HG03469 (cell line): ENCODE results near the gene MICAL2.

Source experiments
- ATAC-seq: cut with Tn5 transposase; IDR thresholded peaks from one replicate; pipeline ENCODE4 v1.9.1; 2021; ENCODE audit warnings: mild to moderate bottlenecking, moderate library complexity, moderate number of reproducible peaks; ENCODE audit not compliant: unreplicated experiment

Gene MICAL2

DNA sequence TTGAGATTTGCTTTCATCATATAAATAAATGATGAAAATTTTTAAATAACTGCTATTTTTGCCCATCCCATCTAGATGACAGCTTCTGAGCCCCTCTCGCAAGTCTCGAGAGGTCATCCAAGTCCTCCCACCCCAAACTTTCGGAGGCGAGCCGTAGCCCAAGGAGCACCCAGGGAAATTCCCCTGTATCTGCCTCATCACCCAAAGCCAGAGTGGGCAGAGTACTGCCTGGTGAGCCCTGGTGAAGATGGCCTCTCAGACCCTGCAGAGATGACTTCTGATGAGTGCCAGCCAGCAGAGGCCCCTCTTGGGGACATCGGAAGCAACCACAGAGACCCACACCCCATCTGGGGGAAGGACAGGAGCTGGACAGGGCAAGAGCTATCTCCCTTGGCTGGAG lies 183.1 kb downstream of the MICAL2 start:
- no peak for ATAC-seq

DNA sequence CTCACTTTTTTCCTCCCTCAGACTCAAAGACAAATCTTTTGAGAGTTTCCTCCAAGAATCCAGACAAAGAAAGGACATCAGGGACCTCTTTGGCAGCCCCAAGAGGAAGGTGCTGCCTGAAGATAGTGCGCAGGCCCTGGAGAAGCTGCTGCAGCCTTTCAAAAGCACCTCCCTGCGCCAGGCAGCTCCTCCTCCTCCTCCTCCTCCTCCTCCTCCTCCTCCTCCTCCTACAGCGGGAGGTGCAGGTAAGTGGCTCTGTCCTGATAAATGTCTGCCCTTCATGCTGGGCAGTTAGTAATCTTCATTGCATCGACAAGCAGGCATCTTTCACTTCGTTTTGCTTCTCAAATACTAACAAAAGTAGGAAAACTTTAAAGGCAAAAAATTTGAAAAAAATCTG lies 184.2 kb downstream of the MICAL2 start:
- no peak for ATAC-seq

DNA sequence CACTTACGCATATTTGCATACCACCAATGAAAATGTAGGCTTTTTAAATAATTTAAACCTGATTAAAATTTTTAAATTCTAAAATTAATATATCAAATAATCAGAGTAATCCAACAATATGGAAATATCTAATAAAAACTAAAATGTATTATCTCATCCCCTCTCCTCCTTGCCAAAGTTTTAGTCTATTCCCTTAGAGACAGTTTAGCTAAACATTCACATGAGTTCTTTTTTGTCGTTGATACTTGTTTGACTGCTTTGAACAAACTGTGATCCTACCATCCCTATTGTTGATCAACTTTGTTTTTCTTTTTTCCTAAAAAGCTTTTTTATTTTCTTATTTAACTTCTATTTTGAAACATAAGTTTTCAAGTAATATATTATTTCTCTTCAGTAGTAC lies 185.6 kb downstream of the MICAL2 start:
- no peak for ATAC-seq

DNA sequence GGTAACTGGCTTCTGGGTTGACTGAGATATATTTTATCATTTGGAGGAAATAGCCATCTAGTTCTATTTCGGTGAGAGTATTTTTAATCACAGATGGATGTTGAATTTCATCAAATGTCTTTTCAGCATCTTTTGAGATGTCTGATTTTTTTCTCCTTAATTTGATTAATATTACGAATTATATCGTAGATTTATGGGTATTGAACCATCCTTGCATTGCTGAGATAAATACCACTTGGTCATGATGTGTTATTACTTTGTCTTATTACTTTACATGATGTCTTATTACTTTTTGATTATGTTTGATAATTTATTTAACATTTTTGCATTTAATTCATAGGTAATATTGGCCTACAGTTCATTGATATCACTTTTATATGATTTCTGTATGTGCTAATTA lies 188.2 kb downstream of the MICAL2 start:
- ATAC-seq, result no peak

DNA sequence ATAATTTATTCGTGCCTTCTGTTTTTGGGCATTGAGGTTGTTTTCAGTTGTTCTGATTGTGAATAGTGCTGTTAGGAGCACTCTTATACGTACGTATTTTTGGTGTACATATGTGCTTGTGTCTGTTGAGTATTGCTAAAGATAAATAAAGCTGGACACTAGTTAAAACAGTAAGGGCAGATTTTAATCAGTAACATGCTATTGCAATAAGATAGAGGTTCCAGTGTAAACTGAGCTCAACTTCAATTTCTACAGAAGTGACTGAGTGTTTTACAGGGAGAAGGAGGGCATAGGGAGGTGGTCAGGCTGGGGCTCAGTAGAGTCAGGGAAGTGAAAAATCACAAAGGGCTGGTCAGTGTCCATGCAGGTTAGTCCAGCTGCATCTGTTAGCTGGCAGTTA lies 191.0 kb downstream of the MICAL2 start:
- ATAC-seq, result no peak

DNA sequence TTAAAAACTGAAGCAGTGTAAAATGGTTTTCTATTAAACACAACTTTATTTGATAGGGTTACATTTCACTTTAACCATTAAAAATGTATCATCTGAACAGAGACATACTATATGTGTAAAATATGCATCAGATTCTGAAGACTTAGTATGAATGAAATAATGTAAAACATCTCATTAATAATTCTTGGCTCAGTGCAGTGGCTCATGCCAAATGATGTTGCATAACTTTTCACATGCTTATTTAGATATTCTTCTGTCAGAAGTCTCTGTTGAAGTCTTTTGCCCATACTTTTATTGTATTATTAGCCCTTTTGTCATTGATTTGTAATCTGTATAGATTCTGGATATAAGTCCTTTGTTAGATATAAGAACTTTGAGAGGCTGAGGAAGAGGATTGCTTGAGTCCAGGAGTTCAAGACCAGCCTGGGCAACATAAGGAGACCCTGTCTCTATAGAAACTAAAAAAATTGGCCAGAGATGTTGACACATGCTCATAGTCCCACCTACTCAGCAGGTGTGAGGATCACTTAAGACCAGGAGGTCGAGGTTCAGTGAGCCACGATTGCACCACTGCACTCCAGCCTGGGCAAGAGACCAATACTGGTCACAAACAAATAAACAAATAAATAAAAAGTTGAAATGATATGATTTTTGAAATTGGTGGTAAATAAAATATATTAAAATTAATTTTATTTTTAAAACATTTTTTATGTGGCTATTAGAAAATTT lies 193.2 kb downstream of the MICAL2 start:
- ATAC-seq, result no peak

DNA sequence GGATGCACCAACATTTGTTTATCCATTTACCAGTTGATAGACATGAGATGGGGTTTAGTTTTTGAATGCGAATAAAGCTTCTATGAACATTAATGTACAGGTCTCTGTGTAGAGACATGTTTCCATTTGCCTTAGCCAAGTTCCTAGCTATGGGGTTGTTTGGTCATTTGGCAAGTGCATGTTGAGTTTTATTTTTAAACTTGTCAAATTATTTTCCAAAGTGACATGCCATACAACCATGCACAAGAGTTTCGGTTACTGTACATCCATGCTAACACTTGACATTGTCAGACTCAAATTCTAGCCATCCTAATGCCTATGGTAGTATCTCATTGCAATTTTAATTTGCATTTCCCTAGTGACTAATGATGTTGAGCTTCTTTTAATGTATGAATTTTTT lies 196.4 kb downstream of the MICAL2 start:
- ATAC-seq, result no peak

DNA sequence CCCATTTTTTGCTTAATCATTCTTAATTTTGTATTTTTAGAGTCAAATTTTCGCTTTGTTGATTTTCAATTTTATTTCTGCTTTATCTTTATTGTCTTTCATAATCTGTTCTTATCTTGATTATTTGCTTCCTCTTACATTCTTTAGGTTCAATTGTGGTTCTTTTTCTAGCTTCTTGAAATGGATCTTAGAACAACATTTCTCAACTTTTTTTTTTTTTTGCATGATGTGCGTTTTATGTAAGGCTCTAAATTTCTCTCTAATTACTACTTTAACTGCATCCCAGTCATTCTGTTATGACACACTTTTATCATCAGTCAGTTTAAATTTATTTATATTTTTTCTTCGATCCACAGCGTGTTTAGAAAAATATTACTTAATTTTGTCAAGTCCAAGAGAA lies 201.7 kb downstream of the MICAL2 start:
- no peak for ATAC-seq
